Left ventricle myocardium inferior (tissue), 1 donor: ENCODE measurements around the gene CCDC82. TPM values are rescaled to one million over a fixed set of nuclear protein-coding genes. Genes with fewer than 3 reads are reported as not detected.

Source experiments
- DNase-seq: peaks from one replicate; pipeline ENCODE4 v3.0.0-alpha.2; 2020
- H3K27ac ChIP-seq: fragments of 200-600 bp; replicated peaks from 2 replicates; pipeline ENCODE4 v1.8.0; 2021
- H3K27me3 ChIP-seq: fragments of 200-600 bp; 2 replicates; pipeline ENCODE4 v1.8.0; 2021; ENCODE audit warnings: low read depth
- H3K36me3 ChIP-seq: fragments of 200-600 bp; 2 replicates; pipeline ENCODE4 v1.8.0; 2021
- H3K4me1 ChIP-seq: fragments of 200-600 bp; 2 replicates; pipeline ENCODE4 v1.8.0; 2021
- H3K4me3 ChIP-seq: fragments of 200-600 bp; 2 replicates; pipeline ENCODE4 v1.8.0; 2021; ENCODE audit warnings: mild to moderate bottlenecking, moderate library complexity
- H3K9me3 ChIP-seq: fragments of 200-600 bp; replicated peaks from 2 replicates; pipeline ENCODE4 v1.8.0; 2021
- CTCF ChIP-seq: fragments of 200-600 bp; IDR thresholded peaks from 2 replicates; pipeline ENCODE4 v1.8.0; 2021; ENCODE audit warnings: antibody characterized with exemption, mild to moderate bottlenecking, borderline replicate concordance
- intact Hi-C: fragments of 100-400 bp; cut with micrococcal nuclease; formaldehyde crosslinking; loops from one replicate; pipeline ENCODE4 v1.11.0; 2022
- total RNA-seq: library from RNA; stranded (reverse); fragmentation: NEBNext Ultra II Directional; extraction: Animal tissue kit (Norgen Biotek cat#: 25700); gene quantifications from one replicate; pipeline ENCODE4 v1.2.1, GENCODE V29; 2021
- donor health status: DM: no; HTN: yes; CAD: no; lungs with severe emphysema.

CCDC82 gene
- total RNA-seq, 1 donor from 2014 or later, result 15.9 TPM

- intact Hi-C loops, result no loop called here
- no peak for DNase-seq
- no peaks in the 10 kb centered on the region for H3K4me1 ChIP-seq
- no peaks in the 10 kb centered on the region for H3K27me3 ChIP-seq
- H3K27ac ChIP-seq, result no peak overlapping the region
- no peaks in the 10 kb centered on the region for H3K36me3 ChIP-seq
- H3K4me3 ChIP-seq, result no peak overlapping the region
- no peak for TF ChIP-seq CTCF
- no peaks in the 10 kb centered on the region for H3K9me3 ChIP-seq
Observed at GRCh38 chr11:96400697-96401096, 11.0 kb upstream of the CCDC82 start.

GRCh38 chr11:96397863-96398262 is 8.2 kb upstream of the CCDC82 start:
- no peak for DNase-seq
- H3K9me3 ChIP-seq, result no peaks in the 10 kb centered on the region
- H3K36me3 ChIP-seq, result no peaks in the 10 kb centered on the region
- H3K27me3 ChIP-seq, result no peaks in the 10 kb centered on the region
- intact Hi-C loops, result loop anchor here (10.0 kb wide), 1 partner anchor 563 kb away; no protein-coding TSS in a partner anchor
- no peak for TF ChIP-seq CTCF
- no peak overlapping the region for H3K4me3 ChIP-seq
- H3K4me1 ChIP-seq, result no peaks in the 10 kb centered on the region
- no peak overlapping the region for H3K27ac ChIP-seq

GRCh38 chr11:96396637-96397036 is 6.9 kb upstream of the CCDC82 start:
- Histone ChIP-seq H3K27me3 (no peaks in the 10 kb centered on the region), H3K36me3 (no peaks in the 10 kb centered on the region), H3K4me1 (no peaks in the 10 kb centered on the region), H3K9me3 (no peaks in the 10 kb centered on the region), H3K27ac (no peak overlapping the region), H3K4me3 (no peak overlapping the region)
- no peak for TF ChIP-seq CTCF
- intact Hi-C loops, result loop anchor here (10.0 kb wide), 1 partner anchor 562 kb away; no protein-coding TSS in a partner anchor
- DNase-seq, result no peak

GRCh38 chr11:96394773-96395172 is 5.1 kb upstream of the CCDC82 start:
- Histone ChIP-seq H3K27ac (no peak overlapping the region), H3K27me3 (no peaks in the 10 kb centered on the region), H3K4me3 (no peak overlapping the region), H3K36me3 (no peaks in the 10 kb centered on the region), H3K4me1 (peaks cover 13% of the 10 kb centered on the region), H3K9me3 (no peaks in the 10 kb centered on the region)
- no peak for DNase-seq
- intact Hi-C loops, result loop anchor here (10.0 kb wide), 1 partner anchor 560 kb away; no protein-coding TSS in a partner anchor
- no peak for TF ChIP-seq CTCF

GRCh38 chr11:96393753-96394348 is 4.1 kb upstream of the CCDC82 start:
- intact Hi-C loops, result loop anchor here (10.0 kb wide), 1 partner anchor 559 kb away; no protein-coding TSS in a partner anchor
- H3K36me3 ChIP-seq, result no peaks in the 10 kb centered on the region
- TF ChIP-seq CTCF, result peak; percentile 76
- H3K27ac ChIP-seq, result no peak overlapping the region
- H3K4me3 ChIP-seq, result no peak overlapping the region
- DNase-seq, result no peak
- no peaks in the 10 kb centered on the region for H3K27me3 ChIP-seq
- H3K9me3 ChIP-seq, result no peaks in the 10 kb centered on the region
- peaks cover 21% of the 10 kb centered on the region for H3K4me1 ChIP-seq
